Measurements from ENCODE around the gene ZBTB16.

DNA sequence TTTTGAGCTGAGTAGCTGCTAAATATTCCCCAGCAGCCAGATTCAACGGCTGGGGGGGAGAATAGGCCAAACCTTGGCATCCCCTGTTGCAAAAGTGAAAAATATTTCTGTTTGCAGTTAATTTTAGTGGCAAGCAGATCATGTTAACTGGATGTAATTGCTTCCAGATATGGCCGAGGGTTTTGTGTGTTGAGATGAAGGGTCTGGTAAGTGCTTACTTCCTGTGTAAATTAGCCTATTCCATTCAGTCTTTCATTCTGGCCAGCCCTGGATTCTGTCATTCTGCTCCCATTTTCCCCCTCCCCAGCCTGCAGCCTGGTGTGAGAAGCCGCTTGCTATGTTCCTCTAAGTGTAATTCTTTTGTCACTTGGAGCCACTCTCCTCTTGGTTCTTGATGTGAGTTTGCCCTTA is 17.4 kb downstream of the ZBTB16 start:
- TF ChIP-seq SP1 (IDR thresholded peaks at IDR 0.05) (no peak), SUZ12 (IDR thresholded peaks at IDR 0.05) (no peak), L3MBTL2 (conservative IDR thresholded peaks at IDR 0.05) (no peak), FOXM1 (IDR thresholded peaks at IDR 0.05; ENCODE audit: borderline replicate concordance) (no peak), ELF4 (IDR thresholded peaks at IDR 0.05) (no peak), CTBP1 (IDR thresholded peaks at IDR 0.05; ENCODE audit: borderline replicate concordance) (no peak), LEF1 (IDR thresholded peaks at IDR 0.05; ENCODE audit: borderline replicate concordance) (no peak), BHLHE40 (IDR thresholded peaks at IDR 0.05; ENCODE audit: borderline replicate concordance) (no peak)

Measured in HEK293T (cell line).